ENCODE results near the gene RPL18. TPM values are rescaled to one million over a fixed set of nuclear protein-coding genes. Genes with fewer than 3 reads are reported as not detected.
"Not testable (repeated sequence)": the region's sequence is repeated elsewhere in the genome, so short reads cannot be mapped to it uniquely, and the experiment has no call there.

The RPL18 gene
- 1,534 TPM for total RNA-seq (ENCODE audit: insufficient read depth, low replicate concordance)

GRCh38 chr19:48618916-48619691 lies at the start of gene RPL18, which contains the start of gene SPHK2:
TSS of gene RPL18 (minus strand) at chr19:48619178. CDS start at chr19:48619143, 35 bp downstream.
TSS of gene SPHK2 (plus strand) at chr19:48619506. CDS start at chr19:48620515, 1,009 bp downstream.
- peak; percentile 100 for DNase-seq (ENCODE audit: low spot score)

DNA sequence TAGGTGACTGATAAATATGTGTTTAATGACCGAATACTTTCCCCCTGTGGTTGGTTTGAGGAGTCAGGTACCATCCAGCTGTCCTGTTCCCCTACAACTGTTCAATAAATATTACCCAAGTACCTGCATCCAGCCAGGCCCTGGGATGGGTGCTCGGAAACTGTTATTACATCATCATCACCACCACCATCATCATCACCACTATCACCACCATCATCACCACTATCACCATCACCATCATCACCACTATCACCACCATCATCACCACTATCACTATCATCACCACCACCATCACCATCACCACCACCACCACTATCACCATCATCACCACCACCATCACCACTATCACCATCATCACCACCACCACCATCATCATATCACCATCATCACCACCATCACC lies 49.8 kb upstream of the RPL18 start:
- DNase-seq (ENCODE audit: low spot score): no peak

- DNase-seq (ENCODE audit: low spot score): no peak
Measured at GRCh38 chr19:48668332-48668731, 49.4 kb upstream of the RPL18 start.

- DNase-seq (ENCODE audit: low spot score): no peak
Measured at GRCh38 chr19:48665786-48666185, 46.8 kb upstream of the RPL18 start.

DNA sequence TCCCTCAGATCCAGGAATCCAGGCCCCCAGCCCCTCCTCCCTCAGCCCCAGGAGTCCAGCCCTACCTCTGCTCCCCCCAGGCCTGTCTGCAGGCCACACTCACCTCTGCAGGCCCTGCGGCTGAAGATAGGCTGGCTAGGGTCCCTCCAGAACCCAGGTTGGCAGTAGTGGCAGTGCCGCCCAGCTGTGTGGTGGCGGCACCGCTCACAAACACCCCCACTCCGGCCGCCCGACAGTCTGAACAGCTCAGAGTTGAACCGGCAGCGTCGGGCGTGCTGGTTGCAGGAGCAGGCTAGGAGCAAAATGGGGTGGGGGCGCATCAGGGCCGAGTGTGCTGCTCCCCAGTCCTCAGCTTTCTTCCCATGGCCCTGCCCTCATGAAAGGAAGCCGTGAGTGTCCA lies 45.5 kb upstream of the RPL18 start:
- no peak for DNase-seq (ENCODE audit: low spot score)

- no peak for DNase-seq (ENCODE audit: low spot score)
Measured at GRCh38 chr19:48663667-48664066, 44.7 kb upstream of the RPL18 start.

- no peak for DNase-seq (ENCODE audit: low spot score)
Measured at GRCh38 chr19:48661711-48662090, 42.7 kb upstream of the RPL18 start.

DNA sequence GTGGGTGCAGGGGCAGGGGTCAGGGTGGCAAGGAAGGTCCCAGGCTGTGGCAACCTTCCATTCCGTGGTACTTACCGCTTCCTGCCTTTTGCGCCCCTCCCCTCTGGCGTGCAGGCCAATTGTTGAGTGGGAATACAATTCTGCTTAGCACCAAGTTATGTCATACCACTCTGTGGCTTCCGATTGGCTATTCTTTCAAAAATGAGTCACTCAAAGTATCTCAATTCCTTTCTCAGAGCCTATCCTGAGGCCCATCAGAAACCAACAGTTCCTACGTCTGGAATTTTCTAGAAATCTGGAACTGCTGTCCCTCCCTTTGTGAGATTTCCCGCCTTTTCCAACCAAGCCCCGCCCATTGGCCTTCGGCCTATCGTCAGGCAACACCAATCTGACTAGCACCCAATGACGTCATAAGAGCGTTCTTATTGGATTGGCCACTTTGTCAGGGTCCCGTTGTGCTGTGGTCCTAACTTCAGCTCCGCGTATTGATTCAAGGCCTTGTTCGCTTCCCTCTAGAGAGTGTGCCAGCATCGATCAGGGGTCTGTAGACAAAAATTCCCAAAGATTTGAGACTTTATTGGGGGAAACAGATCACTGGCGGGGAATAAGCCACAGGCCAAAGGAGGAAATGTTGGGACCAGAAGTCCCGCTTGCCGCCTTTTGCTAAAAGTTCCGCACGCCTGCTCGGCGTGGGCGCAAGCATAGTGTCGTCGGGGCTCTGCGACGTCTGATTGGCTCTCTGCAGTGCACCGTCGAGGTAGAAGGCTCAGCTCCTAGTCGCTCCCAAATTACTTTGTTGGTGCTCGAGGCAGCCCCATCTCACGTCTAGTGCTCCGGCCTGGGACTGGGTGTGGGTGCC lies 42.1 kb upstream of the RPL18 start:
- DNase-seq (ENCODE audit: low spot score): peak; percentile 87

DNA sequence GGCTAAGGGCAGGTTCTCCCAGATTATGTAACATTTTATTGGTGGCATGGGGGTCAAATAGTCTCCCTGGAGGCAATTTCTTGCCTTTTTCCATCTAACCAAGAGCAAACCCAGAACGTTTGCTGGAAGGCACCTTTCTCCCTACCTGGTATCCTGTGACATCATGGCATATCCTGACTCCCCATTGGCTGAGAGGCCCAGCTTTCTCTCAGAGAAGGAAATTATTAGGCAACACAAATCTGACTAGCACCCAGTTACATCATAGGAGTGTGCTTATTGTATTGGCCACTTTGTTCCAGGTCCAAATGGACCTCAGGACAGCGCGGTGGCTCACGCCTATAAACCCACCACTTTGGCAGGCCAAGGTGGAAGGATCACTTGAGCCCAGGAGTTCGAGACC lies 40.8 kb upstream of the RPL18 start:
- no peak for DNase-seq (ENCODE audit: low spot score)

DNA sequence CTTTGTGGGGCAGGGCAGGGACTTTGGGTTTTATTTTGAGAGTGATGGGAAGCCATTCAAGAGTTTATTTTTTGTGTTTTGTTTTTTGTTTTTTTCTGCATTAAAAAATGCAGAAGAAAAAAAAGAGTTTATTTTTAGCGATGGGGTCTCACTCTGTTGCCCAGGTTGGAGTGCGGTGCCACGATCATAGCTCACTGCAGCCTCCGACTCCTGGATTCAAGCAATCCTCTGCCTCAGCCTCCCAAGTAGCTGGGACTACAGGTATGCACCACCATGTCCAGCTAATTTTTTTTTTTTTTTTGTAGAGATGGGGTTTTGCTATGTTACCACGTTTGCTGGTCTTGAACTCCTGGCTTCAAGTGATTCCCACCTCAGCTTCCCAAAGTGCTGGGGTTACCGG lies 39.5 kb upstream of the RPL18 start:
- no peak for DNase-seq (ENCODE audit: low spot score)

GRCh38 chr19:48657828-48658227 lies 38.9 kb upstream of the RPL18 start:
- DNase-seq (ENCODE audit: low spot score): not testable (repeated sequence)

GRCh38 chr19:48656840-48657474 lies 38.0 kb upstream of the RPL18 start:
- no peak for DNase-seq (ENCODE audit: low spot score)

DNA sequence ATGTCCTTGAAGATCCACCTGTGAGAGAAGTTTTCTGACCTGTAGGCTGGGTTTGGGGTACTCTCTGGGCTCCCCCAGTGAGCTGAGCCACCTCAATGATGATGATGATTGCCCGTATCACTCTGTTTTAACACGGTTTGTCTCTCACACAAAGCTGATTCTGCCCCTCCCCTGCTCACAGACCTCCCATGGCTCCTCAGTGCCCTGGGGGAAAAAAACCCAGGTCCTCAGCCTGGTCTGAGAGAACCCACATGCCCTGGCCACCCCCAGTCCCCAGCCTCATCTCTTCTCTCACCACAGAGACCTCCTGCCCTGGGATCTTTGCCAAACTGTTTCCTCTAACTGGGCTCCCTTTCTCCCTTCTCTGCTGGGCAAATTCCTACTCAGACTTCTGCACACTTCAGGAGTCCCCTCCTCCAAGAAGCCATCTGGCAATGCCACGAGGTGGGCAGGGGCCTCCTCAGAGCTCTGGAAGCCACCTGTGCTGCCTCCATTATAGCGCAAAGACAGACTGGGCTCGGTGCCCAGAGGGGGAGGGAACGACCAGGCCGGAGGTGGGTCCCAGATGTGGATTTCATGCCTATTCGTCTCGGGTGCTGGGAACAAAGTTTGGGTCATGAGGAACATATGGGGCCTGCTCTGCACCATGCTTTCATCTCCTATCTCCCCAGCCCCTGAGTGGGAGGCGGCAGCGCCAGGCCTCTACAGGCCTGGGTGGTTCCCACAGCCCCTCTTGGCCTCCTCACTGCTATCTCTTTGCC lies 35.5 kb upstream of the RPL18 start:
- no peak for DNase-seq (ENCODE audit: low spot score)

DNA sequence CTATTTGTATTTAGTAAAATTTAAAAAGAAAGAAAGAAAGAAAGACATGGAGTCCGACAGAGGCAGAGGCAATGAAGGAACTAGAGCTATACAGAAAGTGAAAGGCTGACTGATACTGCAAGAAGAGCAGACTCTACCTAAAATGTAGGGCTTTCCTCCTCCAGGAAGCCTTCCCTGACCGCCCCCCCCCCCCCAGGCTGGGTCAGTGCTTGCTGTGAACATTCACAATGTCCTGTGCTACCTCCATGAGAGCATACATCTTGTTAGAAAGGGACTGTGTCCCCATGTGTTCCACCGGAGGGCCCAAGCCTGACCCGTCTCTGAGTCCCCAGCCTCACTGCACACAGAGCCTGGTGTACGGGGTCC lies 32.7 kb upstream of the RPL18 start:
- DNase-seq (ENCODE audit: low spot score): no peak

GRCh38 chr19:48650974-48651682 lies 32.1 kb upstream of the RPL18 start:
- DNase-seq (ENCODE audit: low spot score): no peak

GRCh38 chr19:48648134-48648533 lies 29.2 kb upstream of the RPL18 start:
- DNase-seq (ENCODE audit: low spot score): no peak

DNA sequence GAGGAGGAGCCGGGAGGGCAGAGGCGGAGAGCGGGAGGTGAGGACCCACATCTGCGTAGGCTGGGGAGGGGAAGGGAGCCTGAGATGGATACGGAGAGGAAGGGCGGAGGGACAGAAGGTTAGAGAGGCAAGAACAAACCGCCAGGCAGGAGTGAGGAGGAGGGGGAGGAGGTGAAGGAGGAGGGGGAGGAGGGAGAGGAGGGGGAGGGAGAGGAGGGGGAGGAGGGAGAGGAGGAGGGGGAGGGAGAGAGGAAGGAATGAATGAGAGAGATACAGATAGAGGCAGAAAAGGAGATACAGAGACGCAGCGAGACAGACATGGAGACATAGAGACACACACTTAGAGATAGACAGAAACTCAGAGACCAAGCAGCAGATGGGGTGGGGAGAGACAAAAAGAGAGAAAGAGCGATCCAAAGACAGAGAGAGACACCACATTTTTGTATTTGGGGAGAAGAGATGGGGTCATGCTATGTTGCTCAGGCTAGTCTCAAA lies 27.8 kb upstream of the RPL18 start:
- no peak for DNase-seq (ENCODE audit: low spot score)

DNA sequence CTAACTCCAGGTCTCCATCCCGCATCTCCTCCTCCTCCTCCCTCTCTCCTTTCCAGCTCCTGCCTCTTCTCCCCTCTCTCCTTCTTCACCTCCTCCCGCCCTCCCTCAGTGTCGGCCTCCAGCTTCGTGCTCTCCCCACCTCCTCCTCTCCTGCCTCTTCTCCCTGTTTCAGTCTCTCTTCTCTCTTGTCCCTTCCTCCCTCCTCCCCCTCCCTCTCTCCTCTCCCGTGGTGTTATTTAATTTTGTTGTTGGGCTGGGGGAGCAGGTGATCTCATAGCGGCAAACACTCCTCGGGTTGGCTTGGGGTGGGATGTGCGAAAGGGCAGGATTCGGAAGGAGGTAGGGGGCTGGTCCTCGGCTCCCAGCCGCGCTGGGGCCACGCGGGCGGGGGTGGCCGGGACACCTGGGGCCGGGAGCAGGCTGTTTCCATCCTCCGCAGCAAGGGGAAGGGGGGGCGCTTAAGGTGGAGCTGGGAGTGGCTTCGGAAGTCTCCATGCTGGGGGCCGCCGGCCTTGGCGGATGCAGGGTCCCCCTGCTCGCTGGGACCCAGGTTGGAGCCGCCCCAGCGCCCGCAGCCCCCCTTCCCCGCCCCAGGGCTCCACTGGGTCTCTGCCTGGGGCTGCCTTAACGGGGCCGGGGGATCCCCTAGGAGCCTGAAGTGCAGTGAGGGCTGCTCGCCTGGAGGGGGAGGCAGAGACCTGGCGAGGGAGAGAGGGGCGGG lies 27.2 kb upstream of the RPL18 start, which contains the start of gene CA11:
TSS of gene CA11 (minus strand) at position 187 of the 721 bp plus-strand sequence. CDS start 555 bp downstream, outside the sequence.
- peak; percentile 93 for DNase-seq (ENCODE audit: low spot score)

- no peak for DNase-seq (ENCODE audit: low spot score)
Measured at GRCh38 chr19:48645620-48646000, 26.6 kb upstream of the RPL18 start.

All from umbilical cord (tissue), 2 donors.